SK-N-SH treated with all-trans-retinoic acid at 6 μM for 48 hours (cell line): Measurements from ENCODE around the gene DUS2.

ENCODE experiments used
- ARNTL ChIP-seq: fragments of 450-650 bp; formaldehyde crosslinking; IDR thresholded peaks from 2 replicates; pipeline ENCODE4 v1.5.0; 2020; ENCODE audit warnings: low read depth, mild to moderate bottlenecking, moderate library complexity, borderline replicate concordance
- BACH2 ChIP-seq: fragments of 250-450 bp; sonication (Bioruptor Pico); IDR thresholded peaks from 2 replicates; pipeline ENCODE4 v1.9.0; 2021; ENCODE audit warnings: mild to moderate bottlenecking, borderline replicate concordance
- CSDC2 ChIP-seq: fragments of 250-450 bp; sonication (Bioruptor Pico); IDR thresholded peaks from 2 replicates; pipeline ENCODE4 v1.5.0; 2020; ENCODE audit warnings: mild to moderate bottlenecking, moderate library complexity
- CSRNP3 ChIP-seq: fragments of 250-450 bp; sonication (Bioruptor Pico); IDR thresholded peaks from 2 replicates; pipeline ENCODE4 v1.5.1; 2021; ENCODE audit warnings: mild to moderate bottlenecking, moderate library complexity
- GLIS3 ChIP-seq: fragments of 250-450 bp; sonication (Bioruptor Pico); IDR thresholded peaks from 2 replicates; pipeline ENCODE4 v1.5.0; 2020; ENCODE audit warnings: mild to moderate bottlenecking, moderate library complexity
- PATZ1 ChIP-seq: fragments of 250-450 bp; sonication (Bioruptor Pico); IDR thresholded peaks from 2 replicates; pipeline ENCODE4 v1.8.0; 2020; ENCODE audit warnings: mild to moderate bottlenecking, moderate library complexity, borderline replicate concordance
- RARB ChIP-seq: fragments of 250-450 bp; sonication (Bioruptor Pico); IDR thresholded peaks from 2 replicates; pipeline ENCODE4 v1.8.0; 2021; ENCODE audit warnings: mild to moderate bottlenecking, moderate library complexity
- TOX ChIP-seq: fragments of 250-450 bp; sonication (Bioruptor Pico); IDR thresholded peaks from 2 replicates; pipeline ENCODE4 v1.8.0; 2021; ENCODE audit warnings: mild to moderate bottlenecking, moderate library complexity, borderline replicate concordance
- ZFP30 ChIP-seq: fragments of 450-650 bp; formaldehyde crosslinking; IDR thresholded peaks from 2 replicates; pipeline ENCODE4 v1.5.0; 2022; ENCODE audit warnings: mild to moderate bottlenecking, moderate library complexity
- ZNF70 ChIP-seq: fragments of 450-650 bp; formaldehyde crosslinking; IDR thresholded peaks from 2 replicates; pipeline ENCODE4 v1.5.0; 2020; ENCODE audit warnings: mild to moderate bottlenecking, moderate library complexity
- TF ChIP-seq, protein P1 (sequence below): fragments of 250-450 bp; sonication (Bioruptor Pico); IDR thresholded peaks from 2 replicates; pipeline ENCODE4 v1.5.1; 2020; ENCODE audit warnings: low read depth, mild to moderate bottlenecking, moderate library complexity

DNA sequence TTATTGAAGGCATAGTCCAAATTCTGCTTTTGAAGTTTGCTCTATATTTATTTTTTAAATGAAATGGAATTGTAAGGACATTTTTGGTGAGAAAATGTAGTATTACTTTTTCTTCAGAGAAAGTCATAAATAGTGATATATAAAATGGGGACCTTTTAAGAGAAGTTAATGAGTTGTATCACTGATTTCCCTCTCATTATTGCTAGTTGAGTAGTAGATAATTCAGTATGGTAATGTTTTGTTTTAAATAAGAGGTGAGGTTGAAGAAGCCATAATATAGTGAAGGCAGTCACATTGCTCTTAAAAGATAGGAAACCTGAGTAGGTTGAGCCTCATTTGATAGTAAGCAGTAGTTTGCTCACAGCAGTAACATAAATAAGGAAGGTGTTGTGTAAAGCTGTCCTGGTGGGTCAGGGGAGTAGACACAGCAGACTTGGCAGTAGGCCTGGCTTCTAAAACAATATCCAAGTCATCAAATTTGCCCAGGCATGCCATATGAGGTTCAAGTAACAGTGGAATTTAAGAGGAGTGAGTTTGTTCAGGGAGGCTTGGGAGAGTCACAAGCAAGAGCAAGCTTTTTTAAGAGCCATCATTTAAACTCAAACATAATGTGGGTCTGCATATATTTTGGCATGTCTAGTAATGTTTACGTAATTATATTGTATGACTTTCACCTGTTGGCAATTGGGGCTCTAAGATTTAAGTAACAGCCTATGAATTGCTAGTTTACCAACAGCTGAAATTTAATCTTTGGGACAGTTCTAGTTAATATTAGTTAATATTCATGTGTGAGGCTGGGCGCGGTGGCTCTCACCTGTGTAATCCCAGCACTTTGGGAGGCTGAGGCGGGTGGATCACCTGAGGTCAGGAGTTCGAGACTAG, 68.5 kb downstream of the DUS2 start:
- TF ChIP-seq, protein P1, sequence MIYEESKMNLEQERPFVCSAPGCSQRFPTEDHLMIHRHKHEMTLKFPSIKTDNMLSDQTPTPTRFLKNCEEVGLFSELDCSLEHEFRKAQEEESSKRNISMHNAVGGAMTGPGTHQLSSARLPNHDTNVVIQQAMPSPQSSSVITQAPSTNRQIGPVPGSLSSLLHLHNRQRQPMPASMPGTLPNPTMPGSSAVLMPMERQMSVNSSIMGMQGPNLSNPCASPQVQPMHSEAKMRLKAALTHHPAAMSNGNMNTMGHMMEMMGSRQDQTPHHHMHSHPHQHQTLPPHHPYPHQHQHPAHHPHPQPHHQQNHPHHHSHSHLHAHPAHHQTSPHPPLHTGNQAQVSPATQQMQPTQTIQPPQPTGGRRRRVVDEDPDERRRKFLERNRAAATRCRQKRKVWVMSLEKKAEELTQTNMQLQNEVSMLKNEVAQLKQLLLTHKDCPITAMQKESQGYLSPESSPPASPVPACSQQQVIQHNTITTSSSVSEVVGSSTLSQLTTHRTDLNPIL, result no peak
- TF ChIP-seq RARB (CRISPR knock-in tag) (no peak), GLIS3 (CRISPR knock-in tag) (no peak), ARNTL (CRISPR knock-in tag) (no peak), CSDC2 (CRISPR knock-in tag) (no peak), BACH2 (CRISPR knock-in tag) (no peak), CSRNP3 (CRISPR knock-in tag) (no peak), TOX (no peak), ZFP30 (CRISPR knock-in tag) (no peak), ZNF70 (CRISPR knock-in tag) (no peak), PATZ1 (CRISPR knock-in tag) (no peak)
